ENCODE data around the gene FANK1. TPM values are rescaled to one million over a fixed set of nuclear protein-coding genes. Genes with fewer than 3 reads are reported as not detected.

FANK1 gene
- total RNA-seq, 6 donors from 2014 or later = 2.1 to 42.9 (median 16.6) TPM

DNA sequence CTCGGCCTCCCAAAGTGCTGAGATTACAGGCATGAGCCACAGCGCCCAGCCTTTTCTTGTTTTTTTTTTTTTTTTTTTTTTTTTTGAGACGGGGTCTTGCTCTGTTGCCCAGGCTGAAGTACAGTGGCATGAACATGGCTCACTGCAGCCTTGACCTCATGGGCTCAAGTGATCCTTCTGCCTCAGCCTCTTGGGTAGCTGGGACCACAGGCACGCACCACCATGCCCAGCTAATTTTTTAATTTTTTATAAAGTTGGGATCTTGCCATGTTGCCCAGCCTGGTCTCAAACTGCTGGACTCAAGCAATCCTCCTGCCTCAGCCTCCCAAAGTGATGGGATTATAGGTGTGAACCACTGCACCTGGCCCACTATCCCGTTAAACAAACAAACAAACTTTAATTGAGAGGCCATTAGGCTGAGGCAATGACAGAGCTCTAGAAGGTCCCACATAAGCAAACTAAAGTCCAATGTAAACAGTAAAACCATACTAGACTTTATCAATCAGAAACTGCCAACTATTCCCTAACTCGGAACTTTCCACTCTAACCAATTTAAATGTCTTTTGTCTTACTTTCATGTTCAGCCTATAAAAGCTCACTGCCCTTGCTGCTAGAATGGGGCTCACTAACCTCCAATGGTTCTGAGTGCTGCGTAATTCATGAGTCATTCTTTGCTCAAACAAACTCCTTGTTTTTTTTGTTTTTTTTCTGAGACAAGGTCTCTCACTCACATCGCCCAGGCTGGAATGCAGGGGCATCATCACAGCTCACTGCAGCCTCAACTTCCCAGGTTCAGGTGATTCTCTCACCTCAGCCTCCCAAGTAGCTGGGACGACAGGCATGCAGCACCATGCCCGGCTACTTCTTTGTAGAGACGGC lies 17.2 kb upstream of the FANK1 start:
- no peak for ATAC-seq (ENCODE audit: low FRiP score in 2 of 2)
- no peak overlapping the region for H3K27ac ChIP-seq

DNA sequence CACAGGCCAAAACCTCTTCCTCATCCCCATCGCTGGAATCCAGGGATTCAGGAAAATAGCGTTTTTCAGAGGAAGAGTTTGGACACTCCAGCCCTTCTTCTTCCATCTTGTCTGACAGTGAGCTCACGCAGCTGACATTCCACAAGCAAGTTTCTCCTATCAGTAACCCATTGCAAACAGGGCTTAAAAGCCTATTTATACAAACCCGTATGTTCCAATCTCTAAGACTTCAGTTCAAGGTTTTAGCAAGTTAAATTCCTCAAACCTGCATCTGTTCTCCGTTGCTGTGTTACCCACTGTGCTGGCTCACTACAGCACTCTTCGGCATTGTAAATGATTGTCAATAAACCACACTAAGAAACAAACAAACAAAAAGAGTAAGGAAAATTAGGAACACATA lies 15.6 kb upstream of the FANK1 start:
- Histone ChIP-seq H3K4me1 (peaks cover 0 to 9% (median 0%) of the 10 kb centered on the region in 4 donors), H3K27ac (no peak overlapping the region), H3K27me3 (no peaks in the 10 kb centered on the region), H3K9me3 (peaks cover 0 to 7% (median 3%) of the 10 kb centered on the region in 4 donors), H3K4me3 (no peak overlapping the region), H3K36me3 (peaks cover 0 to 18% (median 2%) of the 10 kb centered on the region in 4 donors)
- 76 to 80% methylated on average over 6 of the region's 6 CpGs for WGBS, 2 donors
- no peak for DNase-seq
- no peak for ATAC-seq (ENCODE audit: low FRiP score in 2 of 2)
- TF ChIP-seq POLR2AphosphoS5 (IDR thresholded peaks at IDR 0.05) (no peak), POLR2A (IDR thresholded peaks at IDR 0.05) (no peak), EP300 (IDR thresholded peaks at IDR 0.05) (no peak)
- TF ChIP-seq, protein P1, sequence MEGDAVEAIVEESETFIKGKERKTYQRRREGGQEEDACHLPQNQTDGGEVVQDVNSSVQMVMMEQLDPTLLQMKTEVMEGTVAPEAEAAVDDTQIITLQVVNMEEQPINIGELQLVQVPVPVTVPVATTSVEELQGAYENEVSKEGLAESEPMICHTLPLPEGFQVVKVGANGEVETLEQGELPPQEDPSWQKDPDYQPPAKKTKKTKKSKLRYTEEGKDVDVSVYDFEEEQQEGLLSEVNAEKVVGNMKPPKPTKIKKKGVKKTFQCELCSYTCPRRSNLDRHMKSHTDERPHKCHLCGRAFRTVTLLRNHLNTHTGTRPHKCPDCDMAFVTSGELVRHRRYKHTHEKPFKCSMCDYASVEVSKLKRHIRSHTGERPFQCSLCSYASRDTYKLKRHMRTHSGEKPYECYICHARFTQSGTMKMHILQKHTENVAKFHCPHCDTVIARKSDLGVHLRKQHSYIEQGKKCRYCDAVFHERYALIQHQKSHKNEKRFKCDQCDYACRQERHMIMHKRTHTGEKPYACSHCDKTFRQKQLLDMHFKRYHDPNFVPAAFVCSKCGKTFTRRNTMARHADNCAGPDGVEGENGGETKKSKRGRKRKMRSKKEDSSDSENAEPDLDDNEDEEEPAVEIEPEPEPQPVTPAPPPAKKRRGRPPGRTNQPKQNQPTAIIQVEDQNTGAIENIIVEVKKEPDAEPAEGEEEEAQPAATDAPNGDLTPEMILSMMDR (IDR thresholded peaks at IDR 0.05) = no peak

More for the DNA sequence above, 17.2 kb upstream of the FANK1 start:
- DNase-seq = no peak
- TF ChIP-seq EP300 (IDR thresholded peaks at IDR 0.05) (no peak), POLR2A (IDR thresholded peaks at IDR 0.05) (no peak), POLR2AphosphoS5 (IDR thresholded peaks at IDR 0.05) (no peak)
- TF ChIP-seq, protein P1 (IDR thresholded peaks at IDR 0.05) = no peak
- WGBS, 2 donors = 84 to 88% methylated on average over 11 of the region's 11 CpGs
- Histone ChIP-seq H3K9me3 (peaks cover 0 to 7% (median 3%) of the 10 kb centered on the region in 4 donors), H3K27me3 (no peaks in the 10 kb centered on the region), H3K4me1 (peaks cover 0 to 9% (median 0%) of the 10 kb centered on the region in 4 donors), H3K36me3 (peaks cover 0 to 14% (median 2%) of the 10 kb centered on the region in 4 donors), H3K4me3 (no peak overlapping the region)

- DNase-seq = no peak
- H3K4me3 ChIP-seq = no peak within 1 kb of the TSS
- TF ChIP-seq, protein P1 (IDR thresholded peaks at IDR 0.05) = no peak
- TF ChIP-seq POLR2A (IDR thresholded peaks at IDR 0.05) = no peak
- no peak for TF ChIP-seq EP300 (IDR thresholded peaks at IDR 0.05)
- no peak for TF ChIP-seq POLR2AphosphoS5 (IDR thresholded peaks at IDR 0.05)
Observed at GRCh38 chr10:125881192-125881591, 15.2 kb upstream of the FANK1 start, which contains the start of gene DHX32. Gene DHX32 (minus strand): TSS chr10:125881292. CDS start chr10:125880824, 468 bp downstream.

GRCh38 chr10:125882596-125882995 lies 13.8 kb upstream of the FANK1 start:
- H3K36me3 ChIP-seq = peaks cover 0 to 11% (median 2%) of the 10 kb centered on the region in 4 donors
- WGBS, 2 donors = 68 to 82% methylated on average over 1 of the region's 1 CpG
- H3K27me3 ChIP-seq = no peaks in the 10 kb centered on the region
- H3K4me3 ChIP-seq = no peak overlapping the region
- H3K9me3 ChIP-seq = no peaks in the 10 kb centered on the region
- no peak for ATAC-seq (ENCODE audit: low FRiP score in 2 of 2)
- TF ChIP-seq, protein P1 (IDR thresholded peaks at IDR 0.05) = no peak
- TF ChIP-seq POLR2AphosphoS5 (IDR thresholded peaks at IDR 0.05) (no peak), EP300 (IDR thresholded peaks at IDR 0.05) (no peak), POLR2A (IDR thresholded peaks at IDR 0.05) (no peak)
- peaks cover 0 to 9% (median 0%) of the 10 kb centered on the region in 4 donors for H3K4me1 ChIP-seq
- no peak overlapping the region for H3K27ac ChIP-seq
- DNase-seq = no peak

More at GRCh38 chr10:125881192-125881591, 15.2 kb upstream of the FANK1 start, which contains the start of gene DHX32:
- 79 to 83% methylated on average over 4 of the region's 4 CpGs for WGBS, 2 donors
- Histone ChIP-seq H3K4me1 (peaks cover 0 to 9% (median 0%) of the 10 kb centered on the region in 4 donors), H3K9me3 (peaks cover 0 to 4% (median 1%) of the 10 kb centered on the region in 4 donors), H3K36me3 (peaks cover 0 to 16% (median 2%) of the 10 kb centered on the region in 4 donors), H3K27ac (no peak within 1 kb of the TSS), H3K27me3 (no peaks in the 10 kb centered on the region)
- no peak for ATAC-seq (ENCODE audit: low FRiP score in 2 of 2)

Measured in upper lobe of left lung (tissue), 6 donors.